Measurements from ENCODE around the gene PNPLA3.

Gene PNPLA3

GRCh38 chr22:43931771-43932170, 8.2 kb downstream of the PNPLA3 start:
- Histone ChIP-seq H3K4me1 (ENCODE audit: control insufficient read depth, low read length) (no peaks in the 10 kb centered on the region), H3K27ac (ENCODE audit: low read depth, low read length) (no peak overlapping the region), H3K4me2 (ENCODE audit: low read length) (no peak overlapping the region), H3K9me2 (replicated peaks; ENCODE audit: control insufficient read depth, low read length) (no peaks in the 10 kb centered on the region), H3K4me3 (ENCODE audit: low read length) (no peak overlapping the region), H3K9me3 (ENCODE audit: control insufficient read depth, insufficient read depth, low read length) (no peaks in the 10 kb centered on the region), H3K79me2 (ENCODE audit: control insufficient read depth, low read length) (no peaks in the 10 kb centered on the region), H3K27me3 (ENCODE audit: control insufficient read depth, low read length) (no peaks in the 10 kb centered on the region), H3F3A (ENCODE audit: control insufficient read depth, insufficient read depth) (no peaks in the 10 kb centered on the region), H3K36me3 (ENCODE audit: control insufficient read depth, low read length) (no peaks in the 10 kb centered on the region), H4K20me1 (ENCODE audit: control insufficient read depth, insufficient read depth, low read depth, low read length) (0 out of 2 replicates have a peak, but pooled peaks cover 3% of the 10 kb centered on the region)
- TF ChIP-seq EZH2phosphoT487 (IDR thresholded peaks at IDR 0.05; ENCODE audit: borderline replicate concordance, low read length): no peak
- TF ChIP-seq CTCF (IDR thresholded peaks at IDR 0.05; ENCODE audit: low read depth, low read length, poor library complexity, severe bottlenecking): no peak

DNA sequence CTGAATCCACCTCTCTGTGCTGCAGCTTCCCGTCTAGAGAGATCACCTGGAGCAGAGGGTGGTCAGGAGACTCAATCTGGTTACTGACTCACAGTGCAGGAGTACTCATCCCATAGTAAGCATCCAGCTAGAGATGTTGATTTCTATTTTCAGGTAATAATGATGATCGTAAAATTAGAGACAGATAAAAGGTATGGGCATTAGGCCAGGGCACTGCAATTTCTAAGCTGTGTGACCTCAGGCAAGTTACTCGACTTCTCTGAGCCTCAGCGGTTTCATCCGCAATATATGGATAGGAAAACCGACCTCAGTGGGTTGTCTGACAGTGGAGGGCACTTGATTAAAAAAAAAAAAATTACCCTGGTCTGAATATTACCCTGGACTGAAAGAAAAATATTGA, 17.8 kb downstream of the PNPLA3 start:
- TF ChIP-seq CTCF (IDR thresholded peaks at IDR 0.05; ENCODE audit: low read depth, low read length, poor library complexity, severe bottlenecking): no peak
- no peak for TF ChIP-seq EZH2phosphoT487 (IDR thresholded peaks at IDR 0.05; ENCODE audit: borderline replicate concordance, low read length)
- no peaks in the 10 kb centered on the region for H4K20me1 ChIP-seq (ENCODE audit: control insufficient read depth, insufficient read depth, low read depth, low read length)
- H3K4me1 ChIP-seq (ENCODE audit: control insufficient read depth, low read length): peaks cover 3% of the 10 kb centered on the region; the same call in 1 of the 2 replicates
- peaks cover 8% of the 10 kb centered on the region; the same call in 1 of the 2 replicates for H3K27me3 ChIP-seq (ENCODE audit: control insufficient read depth, low read length)
- no peak overlapping the region for H3K4me2 ChIP-seq (ENCODE audit: low read length)
- H3F3A ChIP-seq (ENCODE audit: control insufficient read depth, insufficient read depth): no peaks in the 10 kb centered on the region
- no peak overlapping the region for H3K4me3 ChIP-seq (ENCODE audit: low read length)
- H3K79me2 ChIP-seq (ENCODE audit: control insufficient read depth, low read length): no peaks in the 10 kb centered on the region
- no peaks in the 10 kb centered on the region for H3K9me3 ChIP-seq (ENCODE audit: control insufficient read depth, insufficient read depth, low read length)
- H3K9me2 ChIP-seq (replicated peaks; ENCODE audit: control insufficient read depth, low read length): no peaks in the 10 kb centered on the region
- H3K36me3 ChIP-seq (ENCODE audit: control insufficient read depth, low read length): no peaks in the 10 kb centered on the region
- no peak overlapping the region for H3K27ac ChIP-seq (ENCODE audit: low read depth, low read length)

DNA sequence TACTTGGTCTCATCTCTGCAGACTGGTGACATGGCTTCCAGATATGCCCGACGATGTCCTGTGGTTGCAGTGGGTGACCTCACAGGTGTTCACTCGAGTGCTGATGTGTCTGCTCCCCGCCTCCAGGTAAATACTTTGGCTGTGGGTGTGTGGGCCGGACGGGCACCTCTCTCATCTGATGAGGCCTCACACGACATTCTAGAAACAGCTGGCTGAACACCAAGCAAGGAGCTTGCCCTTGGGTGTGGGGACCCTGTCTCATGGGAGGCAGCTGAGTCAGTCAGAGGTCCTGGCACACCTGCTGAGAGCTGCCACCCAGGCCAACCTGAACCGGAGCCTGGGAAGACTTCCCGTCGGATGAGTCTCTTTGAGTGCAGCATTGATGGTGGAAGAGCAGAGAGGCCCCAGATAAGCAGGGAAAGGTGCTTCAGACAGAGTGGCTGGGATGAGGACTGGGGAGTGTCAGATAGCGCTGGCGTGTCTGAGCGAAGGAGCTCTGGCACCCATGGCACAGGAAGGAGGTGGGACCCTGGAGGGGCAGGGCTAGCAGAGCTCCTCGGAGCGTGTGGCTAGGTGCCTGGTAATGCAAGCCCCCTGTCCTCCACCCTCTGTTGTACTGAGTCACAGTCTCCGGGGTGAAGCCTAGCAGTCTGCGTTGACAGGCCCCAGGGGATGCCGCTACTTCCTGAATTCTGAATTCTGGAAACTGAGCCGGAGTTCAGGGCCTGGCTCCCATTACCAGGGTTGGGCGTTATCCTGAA, 21.2 kb downstream of the PNPLA3 start:
- no peak overlapping the region for H3K4me2 ChIP-seq (ENCODE audit: low read length)
- H3K36me3 ChIP-seq (ENCODE audit: control insufficient read depth, low read length): no peaks in the 10 kb centered on the region
- no peaks in the 10 kb centered on the region for H3K9me3 ChIP-seq (ENCODE audit: control insufficient read depth, insufficient read depth, low read length)
- no peaks in the 10 kb centered on the region for H3K9me2 ChIP-seq (replicated peaks; ENCODE audit: control insufficient read depth, low read length)
- H4K20me1 ChIP-seq (ENCODE audit: control insufficient read depth, insufficient read depth, low read depth, low read length): no peaks in the 10 kb centered on the region
- no peak overlapping the region for H3K27ac ChIP-seq (ENCODE audit: low read depth, low read length)
- H3K4me1 ChIP-seq (ENCODE audit: control insufficient read depth, low read length): peaks cover 3% of the 10 kb centered on the region; the same call in 1 of the 2 replicates
- no peaks in the 10 kb centered on the region for H3K79me2 ChIP-seq (ENCODE audit: control insufficient read depth, low read length)
- no peaks in the 10 kb centered on the region for H3F3A ChIP-seq (ENCODE audit: control insufficient read depth, insufficient read depth)
- no peak for TF ChIP-seq EZH2phosphoT487 (IDR thresholded peaks at IDR 0.05; ENCODE audit: borderline replicate concordance, low read length)
- TF ChIP-seq CTCF (IDR thresholded peaks at IDR 0.05; ENCODE audit: low read depth, low read length, poor library complexity, severe bottlenecking): no peak
- peaks cover 8% of the 10 kb centered on the region; the same call in 1 of the 2 replicates for H3K27me3 ChIP-seq (ENCODE audit: control insufficient read depth, low read length)
- H3K4me3 ChIP-seq (ENCODE audit: low read length): no peak overlapping the region
